UCSD-AML1 (cell line): Measurements from ENCODE around the gene NRP1.
A peak's percentile ranks its signal among the peaks of the same experiment; 100 is the strongest.

Experiments used
- DNase-seq: peaks from one replicate; lab custom pipeline; 2025; ENCODE audit not compliant: unreplicated experiment; lab: John Stamatoyannopoulos, UW

Gene NRP1

DNA sequence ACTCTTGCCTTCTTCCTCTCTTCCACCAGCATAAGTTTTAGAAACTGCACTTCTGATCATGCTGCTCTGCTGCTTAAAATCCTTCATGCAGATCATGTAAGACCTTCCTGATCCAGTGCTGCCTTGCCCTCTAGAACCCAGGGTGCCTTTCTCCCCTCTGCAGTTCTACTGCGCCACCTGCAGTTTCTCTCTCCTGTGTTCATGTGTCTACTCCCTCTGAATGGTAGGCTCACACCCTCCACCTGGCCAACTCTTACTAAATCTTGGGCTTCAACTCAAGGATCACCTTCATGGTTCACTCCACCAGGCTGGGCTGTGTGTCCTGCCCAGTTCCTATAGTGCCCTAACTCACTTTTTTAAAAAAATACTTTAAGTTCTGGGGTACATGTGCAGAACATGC is 201.8 kb downstream of the NRP1 start:
- DNase-seq = peak; percentile 24

GRCh38 chr10:33129996-33130386 is 204.5 kb downstream of the NRP1 start:
- no peak for DNase-seq

DNA sequence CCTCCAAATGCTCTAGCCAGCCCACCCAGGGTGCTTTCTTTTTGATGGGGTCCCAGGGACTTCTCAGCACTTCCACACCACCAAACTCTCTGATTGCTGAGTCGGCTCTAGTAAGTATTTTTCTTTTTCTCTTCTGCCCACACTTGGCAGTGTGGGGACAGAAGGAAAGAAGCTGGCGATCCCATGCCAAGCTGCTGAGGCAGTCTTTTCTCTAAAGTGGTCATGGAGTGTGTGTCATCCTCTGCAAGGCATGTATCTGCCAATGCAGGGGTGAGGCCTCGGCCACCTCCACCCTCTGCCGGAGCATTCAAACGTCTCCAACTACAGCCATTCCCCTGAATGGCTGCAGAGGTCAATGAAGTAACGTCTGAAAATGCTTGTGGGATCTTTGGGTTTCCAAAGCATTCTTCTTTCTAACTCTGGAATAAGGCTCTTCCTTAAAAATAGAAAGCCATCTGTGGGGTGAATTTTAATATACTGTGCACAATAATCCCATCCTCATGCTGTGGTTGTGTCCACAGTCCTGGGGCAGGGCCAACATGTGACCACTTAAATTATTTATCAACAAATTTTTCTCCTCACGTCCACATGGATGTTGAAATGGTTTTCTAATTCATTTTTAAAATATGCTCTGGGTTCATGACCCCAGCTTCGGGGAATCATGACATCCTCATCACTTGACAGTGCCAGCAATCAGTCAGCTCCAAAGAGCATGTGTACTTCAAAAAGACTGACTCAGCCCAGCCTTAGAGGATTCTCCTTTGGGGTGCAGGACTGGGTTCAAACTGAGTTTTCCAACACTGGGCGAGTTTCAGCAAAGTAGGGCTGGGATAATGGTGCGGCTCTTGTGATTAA is 205.1 kb downstream of the NRP1 start:
- DNase-seq = no peak

DNA sequence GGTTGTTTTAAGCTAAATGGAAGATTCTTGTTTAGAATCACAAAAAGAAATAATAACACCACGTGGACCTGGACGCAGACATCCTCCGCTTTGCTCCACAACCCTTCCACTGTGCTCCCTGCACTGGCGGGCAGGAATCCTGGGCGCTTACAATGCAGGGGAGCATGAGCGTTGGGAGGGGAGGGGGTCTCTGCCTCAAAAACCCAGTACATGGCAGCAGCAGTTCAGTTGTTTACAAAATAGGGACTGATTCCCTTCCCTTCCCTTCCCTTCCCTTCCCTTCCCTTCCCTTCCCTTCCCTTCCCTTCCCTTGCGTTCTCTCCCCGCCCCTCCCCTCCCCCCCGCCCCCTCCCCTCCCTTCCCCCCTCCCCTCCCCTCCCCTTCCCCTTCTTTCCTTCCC is 206.8 kb downstream of the NRP1 start:
- no peak for DNase-seq
